ENCODE measurements around the gene GPSM1.

GPSM1 gene

DNA sequence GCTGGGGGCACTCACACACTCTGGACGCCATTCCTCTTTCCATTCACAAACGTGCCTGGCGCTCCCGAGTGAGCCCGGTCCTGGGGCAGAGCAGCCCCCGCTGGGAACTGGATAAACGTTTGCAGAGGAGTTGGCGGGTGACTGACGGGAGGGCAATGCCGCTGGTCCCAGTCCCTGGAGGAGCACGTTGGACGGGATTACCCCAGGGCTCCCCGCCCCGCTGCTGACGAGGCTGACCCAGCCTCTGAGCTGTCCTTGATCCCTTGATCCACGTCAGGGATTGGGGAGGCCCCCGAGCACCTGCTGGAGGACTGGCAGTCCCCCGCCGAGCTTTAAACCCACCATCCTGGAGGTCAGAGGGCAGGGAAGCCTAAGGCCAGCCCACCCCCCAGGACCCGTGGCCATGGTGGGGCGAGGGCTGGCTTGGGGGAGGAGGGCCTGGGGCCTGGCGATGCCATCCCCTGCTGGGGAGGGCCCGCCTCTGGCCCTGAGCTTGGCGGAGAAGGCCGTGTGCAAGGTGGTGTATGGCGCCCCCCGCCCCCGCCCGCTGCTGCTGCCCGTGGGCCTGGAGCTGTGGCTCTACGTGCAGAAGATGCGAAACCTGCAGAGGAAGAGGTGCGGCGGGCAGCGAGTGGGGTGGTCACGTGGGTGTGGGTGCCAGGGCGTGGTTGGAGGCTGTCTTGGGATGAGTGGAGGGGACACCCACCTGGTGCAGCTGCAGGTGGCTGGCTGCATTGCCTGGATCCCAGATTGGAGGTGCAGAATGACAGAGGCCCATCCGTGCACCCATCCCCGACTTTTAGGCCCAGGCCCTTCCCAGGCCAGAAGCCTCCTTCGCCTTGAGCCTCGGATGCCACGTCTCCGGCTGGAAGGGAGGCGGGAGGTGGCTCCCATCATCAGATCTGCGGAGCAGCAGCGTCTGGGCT is 4.5 kb downstream of the GPSM1 start:
- peak; percentile 45 for DNase-seq (ENCODE audit: low read depth, low spot score)

DNA sequence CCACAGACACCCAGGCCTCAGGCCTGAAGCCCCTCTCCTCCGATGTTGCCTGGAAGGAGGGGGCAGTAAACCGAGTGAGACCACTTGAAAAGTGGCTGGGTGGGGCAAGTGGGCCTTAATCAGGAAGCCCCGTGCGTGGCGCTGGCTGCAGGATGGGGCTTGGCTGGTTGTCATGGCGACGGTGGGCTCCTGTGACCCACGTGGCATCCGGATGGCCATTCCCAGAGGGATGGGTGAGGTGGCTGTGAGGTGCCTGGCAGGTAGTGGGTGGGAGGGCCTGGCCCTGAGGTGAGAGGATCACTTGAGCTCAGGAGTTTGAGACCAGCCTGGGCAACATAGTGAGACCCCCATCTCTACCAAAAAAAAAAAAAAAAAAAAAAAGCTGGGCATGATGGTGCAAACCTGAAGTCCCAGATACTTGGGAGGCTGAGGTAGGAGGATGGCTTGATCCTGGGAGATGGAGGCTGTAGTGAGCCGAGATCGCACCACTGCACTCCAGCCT is 5.2 kb downstream of the GPSM1 start:
- DNase-seq (ENCODE audit: low read depth, low spot score), result no peak

DNA sequence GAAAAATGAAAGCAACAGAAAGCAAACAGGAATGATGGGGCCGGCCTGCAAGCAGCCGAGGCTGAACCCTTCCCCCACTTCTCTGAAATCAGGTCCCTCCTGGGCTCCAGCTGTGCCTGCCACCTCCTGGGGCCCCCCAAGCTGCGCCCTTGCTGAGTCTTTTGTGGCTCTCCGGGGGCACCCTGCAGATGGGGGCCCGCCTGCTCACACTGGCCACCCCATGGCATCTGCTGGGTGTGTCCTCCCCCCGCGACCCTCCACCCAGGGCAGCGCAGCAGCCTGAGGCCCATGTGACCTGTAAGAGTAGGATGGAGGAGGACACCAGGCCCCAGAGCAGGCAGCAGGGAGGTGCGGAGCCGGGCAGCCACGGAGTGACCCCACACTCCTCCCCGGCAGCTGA is 5.7 kb downstream of the GPSM1 start:
- no peak for DNase-seq (ENCODE audit: low read depth, low spot score)

DNA sequence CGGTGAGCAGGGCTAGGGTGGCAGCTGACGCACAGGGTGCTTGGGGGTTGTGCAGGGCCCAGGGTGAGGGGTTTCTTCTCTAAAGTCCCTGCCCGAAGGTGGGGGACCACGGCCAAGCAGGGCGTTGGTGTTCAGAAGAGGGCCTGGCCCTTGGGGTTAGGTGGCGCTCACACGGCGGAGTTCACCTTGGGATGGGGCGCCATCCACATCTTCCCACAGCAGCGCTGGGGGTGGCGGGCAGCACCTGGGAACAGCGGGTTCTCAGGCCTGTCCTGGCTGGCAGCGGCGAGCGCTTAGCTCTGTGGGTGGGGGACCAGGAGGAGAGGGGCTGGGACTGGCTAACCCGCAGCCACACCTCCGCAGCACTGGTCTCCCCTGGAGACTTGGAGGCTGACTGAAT is 6.1 kb downstream of the GPSM1 start:
- no peak for DNase-seq (ENCODE audit: low read depth, low spot score)

DNA sequence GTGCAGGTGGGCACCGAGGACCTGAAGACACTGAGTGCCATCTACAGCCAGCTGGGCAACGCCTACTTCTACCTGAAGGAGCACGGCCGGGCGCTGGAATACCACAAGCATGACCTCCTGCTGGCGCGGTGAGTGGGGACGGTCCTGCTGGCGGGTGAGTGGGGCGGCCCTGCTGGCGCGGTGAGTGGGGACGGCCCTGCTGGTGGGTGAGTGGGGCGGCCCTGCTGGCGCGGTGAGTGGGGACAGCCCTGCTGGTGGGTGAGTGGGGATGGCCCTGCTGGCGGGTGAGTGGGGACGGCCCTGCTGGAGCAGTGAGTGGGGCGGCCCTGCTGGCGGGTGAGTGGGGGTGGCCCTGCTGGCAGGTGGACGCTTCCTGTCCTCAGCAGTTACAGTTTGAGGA is 7.2 kb downstream of the GPSM1 start:
- DNase-seq (ENCODE audit: low read depth, low spot score), result no peak

DNA sequence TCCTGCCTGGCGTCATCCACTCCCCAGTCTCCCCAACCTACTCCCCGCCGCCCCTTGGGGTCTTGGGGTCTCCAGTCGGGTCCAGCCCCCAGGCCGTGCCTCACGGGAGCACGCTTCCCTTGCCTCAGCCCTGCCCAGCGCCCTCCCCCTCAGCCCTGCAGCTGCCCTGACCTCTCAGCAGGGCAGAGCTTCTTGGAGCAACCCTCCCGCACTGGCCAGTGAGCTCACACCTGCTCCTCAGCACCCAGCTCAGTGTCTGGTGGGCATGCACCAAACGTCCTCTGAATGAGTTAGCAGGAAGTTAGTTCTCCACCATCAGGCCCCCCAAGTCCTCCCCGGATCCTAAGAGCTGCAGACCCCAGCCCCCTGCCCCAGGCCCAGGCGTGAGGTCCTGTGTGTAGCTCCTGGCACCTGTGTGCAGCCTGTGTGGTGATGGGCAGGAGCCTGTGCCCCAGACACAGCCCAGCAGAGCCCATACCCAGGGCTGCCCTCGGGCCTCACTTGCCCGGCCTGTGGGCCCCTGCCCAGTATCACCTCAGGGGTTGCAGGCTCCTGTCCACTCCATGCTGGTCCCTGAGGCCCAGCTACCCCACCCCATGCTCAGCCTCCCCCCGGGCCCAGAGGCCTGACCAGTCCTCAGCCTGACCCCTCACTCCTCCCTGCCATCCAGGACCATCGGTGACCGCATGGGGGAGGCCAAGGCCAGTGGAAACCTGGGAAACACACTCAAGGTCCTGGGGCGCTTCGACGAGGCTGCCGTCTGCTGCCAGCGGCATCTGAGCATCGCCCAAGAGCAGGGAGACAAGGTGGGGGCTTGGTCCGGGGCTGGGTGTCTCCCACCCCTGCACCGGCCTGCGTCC is 8.2 kb downstream of the GPSM1 start:
- DNase-seq (ENCODE audit: low read depth, low spot score), result no peak

DNA sequence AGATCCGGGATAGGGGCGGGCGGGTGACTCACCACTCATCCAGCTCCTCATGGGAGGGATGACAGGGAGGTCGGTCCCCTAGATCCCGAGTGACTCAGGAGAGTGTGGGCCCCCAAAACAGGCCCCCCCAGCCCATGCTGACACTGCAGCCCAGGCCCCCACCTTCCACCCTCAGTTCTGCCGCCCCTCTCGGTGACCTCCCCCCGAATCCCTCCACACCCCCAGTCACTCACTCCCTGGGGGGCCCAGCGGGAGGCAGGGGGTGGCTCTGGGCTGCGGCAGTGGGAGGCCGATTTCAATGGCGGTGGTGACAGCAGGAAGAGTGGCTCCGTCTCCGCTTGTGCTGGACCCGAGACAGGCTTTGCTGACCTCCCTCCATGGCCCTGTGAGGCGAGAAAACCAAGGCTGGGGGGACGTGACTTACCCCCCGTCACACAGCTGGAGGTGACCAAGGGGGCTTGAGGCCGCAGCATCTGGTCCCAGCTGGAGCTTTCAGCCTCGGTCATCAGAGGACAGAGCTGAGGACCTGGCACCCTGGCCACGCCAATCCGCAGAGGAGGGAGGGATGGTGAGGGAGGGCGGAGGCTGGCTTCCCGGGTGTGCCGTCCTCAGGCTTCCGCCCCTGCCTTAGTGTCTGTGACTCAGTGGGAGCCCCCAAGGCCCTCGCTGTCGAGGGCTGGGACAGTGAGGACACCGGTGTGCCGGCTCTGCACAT is 9.0 kb downstream of the GPSM1 start:
- DNase-seq (ENCODE audit: low read depth, low spot score), result no peak

DNA sequence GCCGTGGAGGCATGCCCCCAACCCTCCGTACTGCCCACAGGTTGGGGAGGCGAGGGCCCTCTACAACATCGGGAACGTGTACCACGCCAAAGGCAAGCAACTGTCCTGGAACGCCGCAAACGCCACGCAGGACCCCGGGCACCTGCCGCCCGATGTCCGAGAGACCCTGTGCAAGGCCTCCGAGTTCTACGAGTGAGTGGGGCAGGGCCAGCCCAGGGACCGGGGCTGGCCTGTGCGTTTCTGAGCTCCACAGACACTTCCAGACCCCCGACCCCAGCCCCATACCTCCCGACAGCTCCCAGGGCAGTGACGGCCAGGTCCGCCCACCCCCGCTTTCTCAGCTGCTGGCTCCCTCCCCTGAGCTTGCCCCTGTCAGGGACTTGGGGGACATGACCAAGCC is 9.5 kb downstream of the GPSM1 start:
- no peak for DNase-seq (ENCODE audit: low read depth, low spot score)

DNA sequence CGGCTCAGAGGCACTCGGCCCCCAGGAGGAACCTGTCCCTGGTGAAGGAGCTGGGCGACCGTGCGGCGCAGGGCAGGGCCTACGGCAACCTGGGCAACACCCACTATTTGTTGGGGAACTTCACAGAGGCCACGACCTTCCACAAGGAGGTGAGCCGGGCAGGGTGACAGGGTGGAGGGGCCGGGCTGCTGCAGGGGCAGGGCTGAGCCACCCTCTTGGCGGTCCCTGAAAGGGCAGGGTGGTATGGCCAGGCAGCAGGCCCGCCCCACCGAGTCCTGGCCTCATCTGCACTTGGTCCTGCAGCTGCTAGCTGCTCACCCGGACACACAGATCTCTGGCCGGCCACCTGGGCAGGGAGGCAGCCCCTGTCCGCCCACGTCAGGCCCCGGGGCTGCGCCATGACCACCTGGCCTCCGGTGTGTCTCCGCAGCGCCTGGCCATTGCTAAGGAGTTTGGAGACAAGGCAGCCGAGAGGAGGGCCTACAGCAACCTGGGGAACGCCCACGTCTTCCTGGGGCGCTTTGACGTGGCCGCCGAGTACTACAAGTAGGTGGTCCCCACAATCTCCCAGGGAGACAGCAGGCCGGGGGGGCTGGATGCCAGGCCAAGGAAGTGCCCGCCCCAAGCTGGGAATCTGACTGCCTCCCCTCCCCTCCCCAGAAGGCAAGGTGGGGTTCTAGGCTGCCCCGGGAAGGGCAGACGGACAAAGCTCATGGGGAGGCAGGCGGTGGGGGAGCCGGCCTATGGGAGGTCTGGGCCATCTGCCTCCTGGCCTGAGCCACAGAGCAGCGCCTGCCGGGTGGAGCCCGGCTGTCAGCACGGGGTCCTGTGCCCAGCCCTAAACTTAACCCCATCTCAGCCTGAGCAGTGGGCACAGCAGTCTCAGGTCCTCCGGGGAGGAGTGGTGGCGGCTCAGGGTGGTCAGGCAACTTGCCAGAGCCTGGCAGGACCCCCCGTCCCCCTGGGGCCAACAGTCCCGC is 10.4 kb downstream of the GPSM1 start:
- DNase-seq (ENCODE audit: low read depth, low spot score), result no peak

DNA sequence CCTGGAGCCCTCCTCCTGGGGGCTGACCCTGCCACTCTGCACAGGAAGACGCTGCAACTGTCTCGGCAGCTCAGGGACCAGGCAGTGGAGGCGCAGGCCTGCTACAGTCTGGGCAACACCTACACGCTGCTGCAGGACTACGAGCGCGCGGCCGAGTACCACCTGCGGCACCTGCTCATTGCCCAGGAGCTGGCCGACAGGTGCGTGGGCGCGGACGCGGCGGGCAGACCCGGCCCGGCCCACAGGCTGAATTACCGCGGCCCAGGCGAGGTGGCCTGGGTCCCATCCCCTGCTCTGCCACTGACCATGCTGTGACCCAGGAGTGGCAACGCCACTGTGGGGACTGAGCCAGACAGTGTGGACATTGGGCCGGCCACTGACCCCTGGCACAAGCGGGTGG is 11.2 kb downstream of the GPSM1 start:
- no peak for DNase-seq (ENCODE audit: low read depth, low spot score)

DNA sequence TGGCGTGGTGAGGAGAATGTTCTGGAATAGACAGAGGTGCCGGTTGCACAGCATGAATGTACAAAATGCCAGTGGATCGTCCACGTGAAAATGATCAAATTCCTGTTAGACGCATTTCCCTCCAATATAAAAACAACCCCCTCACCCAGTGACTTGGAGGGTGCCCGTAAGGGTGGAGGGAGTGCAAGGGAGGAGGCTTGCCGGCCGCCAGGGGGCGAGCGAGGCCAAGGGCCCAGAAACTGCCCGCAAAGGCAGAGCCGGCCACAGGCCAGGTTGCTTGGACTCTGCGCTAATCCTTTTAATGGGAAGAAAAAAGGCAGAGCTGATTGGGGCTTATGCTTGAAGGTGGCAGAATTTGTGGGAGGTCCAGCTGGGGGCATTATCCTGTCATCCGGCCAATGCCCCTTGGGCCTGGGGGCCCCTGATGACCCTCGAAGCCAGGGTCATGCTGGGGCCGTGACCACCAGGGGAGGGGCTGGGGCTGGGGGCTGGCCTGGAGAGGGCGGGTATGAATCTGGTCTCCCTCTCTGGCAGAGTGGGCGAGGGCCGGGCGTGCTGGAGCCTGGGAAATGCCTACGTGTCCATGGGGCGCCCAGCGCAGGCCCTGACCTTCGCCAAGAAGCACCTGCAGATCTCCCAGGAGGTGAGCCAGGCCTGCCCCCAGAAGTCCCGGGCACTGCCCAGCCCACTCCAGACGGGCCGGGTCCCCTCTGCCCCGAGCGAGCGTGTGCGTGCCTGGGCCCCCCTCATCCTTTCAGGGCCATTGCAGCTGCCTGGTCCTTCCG is 12.0 kb downstream of the GPSM1 start:
- peak; percentile 86 for DNase-seq (ENCODE audit: low read depth, low spot score)

DNA sequence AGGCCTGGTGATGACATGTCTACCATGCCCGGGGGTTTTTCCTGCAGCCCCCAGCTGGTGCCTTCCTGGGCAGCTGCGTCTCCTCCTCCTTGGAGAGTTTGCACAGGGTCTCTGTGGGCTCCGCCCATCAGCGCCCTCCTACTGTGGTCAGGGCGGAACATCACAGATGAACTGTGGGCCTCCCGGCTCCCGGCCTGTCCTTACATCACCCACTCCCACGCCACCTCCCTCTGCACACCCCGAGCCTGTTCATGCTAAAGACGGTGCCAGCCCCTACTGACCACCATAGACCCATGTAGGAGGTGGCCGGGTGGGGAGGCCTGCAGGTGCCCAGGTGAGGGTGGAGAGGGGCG is 12.6 kb downstream of the GPSM1 start:
- no peak for DNase-seq (ENCODE audit: low read depth, low spot score)

DNA sequence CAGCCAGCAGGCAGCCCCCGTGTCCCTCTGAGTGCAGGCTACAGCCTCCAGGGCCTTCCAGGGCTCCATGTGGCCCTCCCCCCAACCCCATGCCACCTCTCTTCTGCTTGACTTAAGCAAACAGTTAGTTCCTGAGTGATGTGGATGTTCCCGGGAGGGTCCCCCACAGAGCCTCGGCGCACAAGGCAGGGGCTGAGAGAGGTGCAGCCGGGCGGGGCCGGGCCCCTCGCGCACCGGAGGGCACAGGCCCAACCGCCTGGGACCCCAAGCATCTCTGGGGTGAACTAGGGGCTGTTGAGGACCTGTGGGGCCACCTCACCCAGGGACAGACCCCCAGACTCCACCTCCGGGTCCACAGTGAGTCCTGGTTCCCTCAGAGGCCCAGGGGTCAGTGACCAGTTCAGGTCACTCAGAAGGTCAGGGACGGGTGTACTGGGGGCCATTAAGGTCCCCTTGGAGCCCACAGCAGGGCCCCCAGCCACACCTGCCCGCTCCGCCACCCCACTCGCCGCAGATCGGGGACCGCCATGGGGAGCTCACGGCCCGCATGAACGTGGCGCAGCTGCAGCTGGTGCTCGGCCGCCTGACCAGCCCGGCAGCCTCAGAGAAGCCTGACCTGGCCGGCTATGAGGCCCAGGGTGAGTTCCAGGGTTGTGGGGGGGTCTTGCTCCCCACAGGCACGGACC is 13.2 kb downstream of the GPSM1 start:
- no peak for DNase-seq (ENCODE audit: low read depth, low spot score)

DNA sequence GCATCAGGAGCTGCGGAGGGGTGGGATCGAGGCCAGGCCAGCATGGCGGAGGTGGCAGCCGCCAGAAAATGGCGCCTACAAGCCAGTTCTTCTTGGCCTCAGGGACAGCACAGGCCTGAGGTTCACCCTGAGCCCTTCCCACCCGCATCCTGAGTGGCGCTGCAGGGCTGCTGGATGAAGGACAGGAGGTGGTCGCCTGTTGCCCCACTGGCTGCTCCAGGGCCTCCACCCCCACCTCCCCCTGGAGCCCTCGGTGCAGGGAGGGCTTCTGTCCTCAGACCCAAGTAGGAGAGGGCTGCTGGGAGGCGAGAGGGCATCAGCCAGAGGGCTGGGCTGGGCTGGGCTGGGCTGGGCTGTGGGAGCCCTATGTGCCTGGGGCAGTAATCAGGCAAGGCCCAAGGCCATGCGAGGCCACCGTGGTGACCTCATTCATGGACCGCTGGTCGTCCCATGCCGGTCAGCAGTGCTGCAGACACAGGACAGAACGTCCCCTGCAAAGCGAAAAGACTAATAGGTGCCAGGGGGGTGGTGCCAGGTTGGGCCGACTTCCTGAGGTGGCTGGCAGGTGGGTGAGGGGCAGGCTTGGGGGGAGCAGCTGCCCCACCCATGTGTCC is 13.8 kb downstream of the GPSM1 start:
- no peak for DNase-seq (ENCODE audit: low read depth, low spot score)

DNA sequence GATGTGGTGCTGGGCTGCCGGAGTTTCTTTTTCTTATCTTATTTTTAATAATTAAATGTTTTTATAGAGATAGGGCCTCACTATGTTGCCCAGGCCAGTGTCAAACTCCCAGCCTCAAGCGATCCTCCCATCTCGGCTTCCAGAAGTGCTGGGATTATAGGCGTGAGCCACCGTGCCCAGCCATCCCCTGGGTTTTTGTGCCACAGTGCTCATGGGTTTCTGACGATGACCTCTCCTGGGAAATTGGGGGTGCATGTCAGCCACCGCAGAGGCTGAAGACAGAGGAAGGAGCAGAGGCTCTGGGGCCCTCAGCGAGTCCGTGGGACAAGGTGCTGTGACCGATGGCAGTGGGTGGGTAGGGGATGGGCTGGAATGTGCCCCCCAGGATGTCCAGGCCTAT is 14.4 kb downstream of the GPSM1 start:
- DNase-seq (ENCODE audit: low read depth, low spot score), result no peak

DNA sequence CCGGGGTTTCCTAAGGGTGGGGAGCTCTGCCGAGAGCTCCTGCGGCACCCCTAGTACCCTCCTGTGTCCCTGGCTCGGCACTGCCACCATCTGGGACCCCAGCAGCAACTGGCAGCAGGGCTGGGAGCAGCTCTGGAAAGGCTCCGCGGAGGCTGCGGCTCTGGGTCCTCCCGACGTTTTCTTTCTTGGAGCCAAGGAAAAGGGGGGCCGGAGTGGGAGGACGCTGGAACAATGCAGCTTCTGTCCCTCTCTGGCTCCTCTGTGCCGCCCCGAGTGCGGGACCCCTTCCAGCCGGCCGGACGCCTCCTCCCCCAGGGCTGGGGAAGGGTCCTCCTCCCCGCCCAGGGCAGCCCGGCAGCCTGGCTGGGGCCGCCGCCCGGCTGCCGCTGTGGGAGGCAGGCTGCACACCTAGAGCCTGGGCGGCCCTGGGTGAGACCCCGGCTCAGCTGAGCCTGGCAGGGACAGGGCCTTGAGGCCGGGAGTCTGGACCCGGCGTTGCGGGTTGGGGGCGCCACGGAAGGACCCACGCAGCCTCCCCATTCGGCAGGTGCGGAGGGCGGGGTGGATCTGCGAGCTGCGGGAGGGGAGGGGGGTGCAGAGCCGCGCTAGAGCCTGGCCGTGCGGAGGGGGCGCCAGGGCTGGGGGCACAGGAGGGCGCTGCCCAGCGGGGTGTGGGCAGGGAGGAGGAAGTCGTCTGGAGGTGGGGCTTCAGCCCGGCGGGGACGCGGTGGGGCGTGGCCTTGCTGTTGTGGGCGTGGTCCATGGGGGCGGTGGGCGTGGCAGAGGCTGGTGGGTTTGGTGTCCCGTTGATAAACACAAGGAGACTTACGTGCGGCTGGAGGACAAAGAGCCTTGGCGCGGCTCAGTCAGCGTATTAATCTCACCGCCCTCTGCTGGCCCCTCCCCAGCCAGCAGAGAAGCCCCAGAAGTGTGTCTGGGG is 15.1 kb downstream of the GPSM1 start:
- DNase-seq (ENCODE audit: low read depth, low spot score), result peak; percentile 93

DNA sequence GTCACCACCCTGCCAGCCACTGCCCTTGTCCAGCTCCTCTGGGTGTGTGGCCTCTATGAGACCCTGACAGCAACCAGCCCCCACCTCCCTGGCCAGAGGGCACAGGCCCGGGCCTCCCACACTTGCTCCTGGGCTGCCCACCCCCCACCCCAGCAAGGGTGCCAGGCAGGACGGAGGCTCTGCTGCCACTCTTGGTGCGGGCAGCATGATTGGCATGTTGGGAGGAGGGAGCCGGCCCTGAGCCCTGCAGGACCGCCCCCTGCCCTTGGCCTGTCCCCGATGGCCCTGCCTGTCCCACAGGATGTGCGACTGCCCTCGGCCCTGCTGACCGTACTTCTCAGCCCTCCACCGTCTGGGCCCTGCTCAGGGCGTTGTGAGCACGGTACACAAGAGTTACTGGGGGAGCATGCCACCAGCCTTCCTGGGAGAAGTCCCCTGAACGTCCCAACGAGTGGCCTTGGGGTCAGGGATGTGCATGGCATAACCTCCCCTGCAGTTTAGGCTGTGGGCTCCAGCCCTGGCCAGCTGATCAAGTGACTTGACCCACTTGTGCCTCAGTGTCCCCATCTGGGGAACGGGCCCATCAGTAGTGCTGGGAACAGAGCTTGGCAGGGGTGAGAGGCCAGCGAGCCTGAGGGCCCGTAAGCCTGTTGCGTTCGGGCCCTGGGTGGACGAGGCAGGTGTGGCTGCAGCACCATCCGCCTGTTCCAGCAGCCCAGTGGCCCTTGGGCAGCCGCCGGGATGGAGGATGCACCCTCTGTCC is 16.0 kb downstream of the GPSM1 start:
- no peak for DNase-seq (ENCODE audit: low read depth, low spot score)

All from ELF-1 (cell line).